ENCODE results near the gene PAX5.

GRCh38 chr9:36843964-36844363, 190.1 kb downstream of the PAX5 start:
- TF ChIP-seq CTCF (conservative IDR thresholded peaks at IDR 0.05 in 1 of 2, IDR thresholded peaks at IDR 0.05 in 1 of 2; ENCODE audit: low read depth in 1 of 2, low read length in 2 of 2) (no peak), EZH2 (IDR thresholded peaks at IDR 0.05; ENCODE audit: low read length, missing control alignments) (no peak)
